Neutrophil (primary cell): ENCODE measurements around the gene MYO7B.

ENCODE experiments used
- H3K27ac ChIP-seq: fragments of 200-600 bp; sonication (generic); 2 replicates; pipeline ENCODE4 v1.5.1; 2016; ENCODE audit warnings: mild to moderate bottlenecking, moderate library complexity
- H3K27me3 ChIP-seq: fragments of 200-600 bp; sonication (generic); 2 replicates; pipeline ENCODE4 v1.6.0; 2016; ENCODE audit warnings: mild to moderate bottlenecking
- H3K36me3 ChIP-seq: fragments of 200-600 bp; sonication (generic); 2 replicates; pipeline ENCODE4 v1.5.1; 2017
- H3K4me1 ChIP-seq, 2 experiments: fragments of 200-600 bp in 1 of 2; sonication (generic) in 1 of 2; 1 replicate in 1 of 2; 2 replicates in 1 of 2; pipeline versions ENCODE4 v1.5.1 to v1.6.1; 2013 to 2016; ENCODE audit warnings: low read depth in 1 of 2, low read length in 1 of 2, mild to moderate bottlenecking in 1 of 2, moderate library complexity in 1 of 2; ENCODE audit not compliant: control insufficient read depth in 1 of 2, insufficient read depth in 1 of 2
- H3K4me3 ChIP-seq, 2 experiments: fragments of 200-600 bp in 1 of 2; sonication (generic) in 1 of 2; 1 replicate in 1 of 2; 2 replicates in 1 of 2; pipeline ENCODE4 v1.5.1; 2013 to 2016; ENCODE audit warnings: low read depth in 1 of 2, low read length in 1 of 2, mild to moderate bottlenecking in 1 of 2, moderate library complexity in 1 of 2
- H3K9me3 ChIP-seq: fragments of 200-600 bp; sonication (generic); 2 replicates; pipeline ENCODE4 v1.5.1; 2016
- CTCF ChIP-seq: fragments of 200-600 bp; sonication (generic); IDR thresholded peaks from 2 replicates; pipeline ENCODE4 v1.5.1; 2016; ENCODE audit warnings: antibody characterized with exemption

Gene MYO7B

GRCh38 chr2:127635380-127636237, 100.1 kb downstream of the MYO7B start:
- Histone ChIP-seq H3K9me3 (no peaks in the 10 kb centered on the region), H3K27me3 (no peaks in the 10 kb centered on the region), H3K4me1 (peaks cover 58 to 85% of the 10 kb centered on the region in 2 experiments), H3K36me3 (no peaks in the 10 kb centered on the region), H3K4me3 (no peak overlapping the region), H3K27ac (peak overlapping the region; percentile 99)
- no peak for TF ChIP-seq CTCF

- Histone ChIP-seq H3K4me1 (peaks cover 60 to 83% of the 10 kb centered on the region in 2 experiments), H3K27ac (peak overlapping the region; percentile 99), H3K4me3 (peak overlapping the region in 1 of 2 experiments; percentile 60), H3K27me3 (no peaks in the 10 kb centered on the region), H3K9me3 (no peaks in the 10 kb centered on the region), H3K36me3 (no peaks in the 10 kb centered on the region)
- TF ChIP-seq CTCF: no peak
Observed at GRCh38 chr2:127636248-127637235, 101.1 kb downstream of the MYO7B start.

DNA sequence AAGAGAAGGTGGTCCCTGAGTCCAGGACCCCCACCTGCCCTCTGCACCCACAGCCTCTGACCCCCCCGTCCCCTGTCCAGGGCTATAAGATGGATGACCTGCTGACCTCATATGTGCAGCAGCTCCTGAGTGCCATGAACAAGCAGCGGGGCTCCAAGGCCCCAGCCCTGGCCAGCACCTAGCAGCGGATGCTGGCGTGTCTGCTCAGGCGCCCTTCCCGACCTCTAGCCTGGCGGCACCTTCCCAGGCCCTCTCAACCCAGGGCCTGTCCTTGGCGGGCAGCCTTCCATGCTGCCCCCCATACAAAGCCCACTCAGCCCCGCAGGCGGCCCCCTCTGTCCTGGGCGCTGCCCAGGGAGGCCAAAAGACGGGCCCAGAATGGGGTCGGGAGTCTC, 101.8 kb downstream of the MYO7B start:
- peak overlapping the region; percentile 99 for H3K27ac ChIP-seq
- peak overlapping the region; percentile 60 to 66 for H3K4me3 ChIP-seq

DNA sequence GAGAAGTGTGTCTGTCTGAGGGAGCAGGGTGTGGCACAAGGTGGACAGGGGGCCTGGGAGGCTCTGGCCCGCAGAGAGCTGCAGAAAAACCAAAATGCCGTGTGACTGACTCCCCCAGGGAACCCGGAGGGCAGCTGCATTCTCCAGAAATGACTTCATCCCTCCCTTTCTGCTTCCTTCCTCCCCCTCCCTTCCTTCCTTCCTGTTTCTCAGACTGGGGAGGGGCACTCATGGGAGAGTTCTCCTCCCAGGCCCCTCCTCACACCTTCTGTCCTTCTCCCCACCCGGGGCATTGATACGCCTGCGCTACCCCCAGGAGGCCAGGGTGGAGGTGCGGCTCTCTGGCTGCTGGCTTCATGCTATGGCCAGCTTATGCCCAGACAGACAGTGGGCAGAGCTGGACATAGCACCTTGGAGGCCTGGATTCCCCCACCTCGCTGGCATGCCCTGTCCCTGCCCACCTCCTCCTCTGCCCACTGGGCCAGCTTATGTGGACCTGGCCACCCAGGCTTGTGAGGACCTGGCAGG, 102.3 kb downstream of the MYO7B start:
- no peaks in the 10 kb centered on the region for H3K27me3 ChIP-seq
- H3K9me3 ChIP-seq: no peaks in the 10 kb centered on the region
- TF ChIP-seq CTCF: no peak
- H3K27ac ChIP-seq: peak overlapping the region; percentile 99
- H3K36me3 ChIP-seq: no peaks in the 10 kb centered on the region
- peaks cover 66 to 90% of the 10 kb centered on the region in 2 experiments for H3K4me1 ChIP-seq
- peak overlapping the region; percentile 60 to 66 for H3K4me3 ChIP-seq

More for the DNA sequence above, 101.8 kb downstream of the MYO7B start:
- Histone ChIP-seq H3K36me3 (no peaks in the 10 kb centered on the region), H3K27me3 (no peaks in the 10 kb centered on the region), H3K4me1 (peaks cover 66 to 89% of the 10 kb centered on the region in 2 experiments), H3K9me3 (no peaks in the 10 kb centered on the region)
- TF ChIP-seq CTCF: no peak

- no peaks in the 10 kb centered on the region for H3K36me3 ChIP-seq
- H3K4me1 ChIP-seq: peaks cover 64 to 83% of the 10 kb centered on the region in 2 experiments
- TF ChIP-seq CTCF: no peak
- H3K4me3 ChIP-seq: peak overlapping the region; percentile 60 to 66
- H3K27me3 ChIP-seq: no peaks in the 10 kb centered on the region
- H3K27ac ChIP-seq: peak overlapping the region; percentile 99
- H3K9me3 ChIP-seq: no peaks in the 10 kb centered on the region
Observed at GRCh38 chr2:127638361-127639110, 103.1 kb downstream of the MYO7B start.
